ENCODE measurements around the gene SNTG2. TPM values are rescaled to one million over a fixed set of nuclear protein-coding genes. Genes with fewer than 3 reads are reported as not detected.

SNTG2 gene
- total RNA-seq, 2 experiments from 2014 or later: 2.5 to 3.2 TPM

- CTCF ChIA-PET: interaction anchor here (1.0 kb wide), 1 partner anchor 14 kb away, joined by 3 read pairs; no protein-coding TSS in a partner anchor
- no peaks in the 10 kb centered on the region for H3K4me1 Mint-ChIP-seq (ENCODE audit: low read depth)
- no peak for ATAC-seq
Measured at GRCh38 chr2:1154710-1155594, 204.3 kb downstream of the SNTG2 start.

GRCh38 chr2:1156059-1156458 lies 205.4 kb downstream of the SNTG2 start:
- Mint-ChIP-seq H3K36me3 (ENCODE audit: low read depth) (no peaks in the 10 kb centered on the region), H3K27ac (no peak overlapping the region), H3K9me3 (no peaks in the 10 kb centered on the region), H3K4me1 (ENCODE audit: low read depth) (no peaks in the 10 kb centered on the region), H3K4me3 (no peak overlapping the region), H3K27me3 (no peaks in the 10 kb centered on the region)
- DNase-seq (no peak), ATAC-seq (no peak)
- no peak for TF ChIP-seq CTCF (IDR thresholded peaks at IDR 0.05)
- intact Hi-C loops (cut with micrococcal nuclease): no loop called here
- POLR2A ChIA-PET: no interaction called here
- CTCF ChIA-PET: interaction anchor here (1.0 kb wide), 1 partner anchor 15 kb away, joined by 3 read pairs; no protein-coding TSS in a partner anchor

More at GRCh38 chr2:1154710-1155594, 204.3 kb downstream of the SNTG2 start:
- H3K27ac Mint-ChIP-seq: no peak overlapping the region
- H3K27me3 Mint-ChIP-seq: no peaks in the 10 kb centered on the region
- H3K9me3 Mint-ChIP-seq: no peaks in the 10 kb centered on the region
- no peaks in the 10 kb centered on the region for H3K36me3 Mint-ChIP-seq (ENCODE audit: low read depth)
- no peak overlapping the region for H3K4me3 Mint-ChIP-seq
- no peak for TF ChIP-seq CTCF (IDR thresholded peaks at IDR 0.05)
- intact Hi-C loops (cut with micrococcal nuclease): no loop called here
- POLR2A ChIA-PET: no interaction called here
- no peak for DNase-seq

- H3K4me1 Mint-ChIP-seq (ENCODE audit: low read depth): no peaks in the 10 kb centered on the region
- no peaks in the 10 kb centered on the region for H3K36me3 Mint-ChIP-seq (ENCODE audit: low read depth)
- POLR2A ChIA-PET: no interaction called here
- DNase-seq (no peak), ATAC-seq (no peak)
- TF ChIP-seq CTCF (IDR thresholded peaks at IDR 0.05): no peak
- no peak overlapping the region for H3K4me3 Mint-ChIP-seq
- intact Hi-C loops (cut with micrococcal nuclease): no loop called here
- no peak overlapping the region for H3K27ac Mint-ChIP-seq
- CTCF ChIA-PET: no interaction called here
- H3K9me3 Mint-ChIP-seq: no peaks in the 10 kb centered on the region
- H3K27me3 Mint-ChIP-seq: no peaks in the 10 kb centered on the region
Measured at GRCh38 chr2:1156531-1156930, 205.9 kb downstream of the SNTG2 start.

- ChIA-PET POLR2A (no interaction called here), CTCF (no interaction called here)
- no peak overlapping the region for H3K27ac Mint-ChIP-seq
- DNase-seq (no peak), ATAC-seq (no peak)
- no peaks in the 10 kb centered on the region for H3K36me3 Mint-ChIP-seq (ENCODE audit: low read depth)
- intact Hi-C loops (cut with micrococcal nuclease): no loop called here
- no peaks in the 10 kb centered on the region for H3K9me3 Mint-ChIP-seq
- H3K27me3 Mint-ChIP-seq: no peaks in the 10 kb centered on the region
- TF ChIP-seq CTCF (IDR thresholded peaks at IDR 0.05): no peak
- H3K4me1 Mint-ChIP-seq (ENCODE audit: low read depth): peaks cover under 1% of the 10 kb centered on the region
- H3K4me3 Mint-ChIP-seq: no peak overlapping the region
Measured at GRCh38 chr2:1157107-1157506, 206.5 kb downstream of the SNTG2 start.

- intact Hi-C loops (cut with micrococcal nuclease): no loop called here
- peaks cover 14% of the 10 kb centered on the region for H3K36me3 Mint-ChIP-seq (ENCODE audit: low read depth)
- H3K27ac Mint-ChIP-seq: no peak overlapping the region
- POLR2A ChIA-PET: no interaction called here
- ATAC-seq: no peak
- H3K9me3 Mint-ChIP-seq: peaks cover 14% of the 10 kb centered on the region
- H3K4me1 Mint-ChIP-seq (ENCODE audit: low read depth): peaks cover 20% of the 10 kb centered on the region
- no peak for TF ChIP-seq CTCF (IDR thresholded peaks at IDR 0.05)
- no peaks in the 10 kb centered on the region for H3K27me3 Mint-ChIP-seq
- H3K4me3 Mint-ChIP-seq: no peak overlapping the region
- CTCF ChIA-PET: no interaction called here
- DNase-seq: no peak
Measured at GRCh38 chr2:1159013-1159412, 208.4 kb downstream of the SNTG2 start.
